GM18873 (cell line): ENCODE data around the gene CCL23.

Experiments
- ATAC-seq: cut with Tn5 transposase; IDR thresholded peaks from one replicate; pipeline ENCODE4 v1.9.1; 2021; ENCODE audit warnings: mild to moderate bottlenecking, moderate library complexity, moderate number of reproducible peaks; ENCODE audit not compliant: unreplicated experiment, low FRiP score

CCL23 gene

DNA sequence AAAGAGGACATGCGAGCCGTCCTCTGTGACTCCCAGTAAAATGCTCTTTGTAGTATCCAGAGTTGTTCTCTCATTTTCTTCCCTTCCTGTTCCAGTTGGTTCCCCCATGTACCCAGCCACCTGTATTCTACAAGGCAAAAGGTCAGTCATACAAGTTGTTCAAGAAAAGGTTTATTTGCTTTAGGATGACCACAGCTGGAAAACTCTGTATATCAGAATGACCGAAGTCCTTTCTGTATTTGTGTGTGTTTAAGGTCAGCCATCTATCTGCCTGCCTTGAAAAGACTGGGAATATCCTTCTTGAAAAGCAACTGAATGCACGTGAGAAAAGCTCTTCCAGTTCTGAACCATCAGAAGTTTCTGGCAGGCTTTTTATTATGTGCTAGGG lies 44.8 kb downstream of the CCL23 start:
- ATAC-seq = no peak

DNA sequence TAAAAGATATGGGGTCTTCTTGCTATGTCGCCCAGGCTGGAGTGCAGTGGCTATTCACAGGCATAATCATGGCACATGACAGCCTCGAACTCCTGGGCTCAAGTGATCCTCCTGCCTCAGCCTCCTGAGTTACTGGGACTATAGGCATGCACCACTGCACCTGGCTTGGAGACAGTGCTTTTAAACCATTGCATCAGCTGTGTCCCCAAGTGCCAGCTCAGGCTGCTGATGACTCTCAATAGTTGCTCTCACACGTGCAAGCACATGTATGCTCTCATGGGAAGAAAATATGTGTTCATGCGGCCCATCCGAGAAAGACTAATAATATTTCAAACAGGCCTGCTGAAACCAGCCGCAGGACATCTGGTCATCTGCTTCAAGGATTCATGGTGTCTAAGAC lies 45.2 kb downstream of the CCL23 start:
- no peak for ATAC-seq

GRCh38 chr17:35972066-35972465 lies 45.7 kb downstream of the CCL23 start:
- ATAC-seq = no peak

DNA sequence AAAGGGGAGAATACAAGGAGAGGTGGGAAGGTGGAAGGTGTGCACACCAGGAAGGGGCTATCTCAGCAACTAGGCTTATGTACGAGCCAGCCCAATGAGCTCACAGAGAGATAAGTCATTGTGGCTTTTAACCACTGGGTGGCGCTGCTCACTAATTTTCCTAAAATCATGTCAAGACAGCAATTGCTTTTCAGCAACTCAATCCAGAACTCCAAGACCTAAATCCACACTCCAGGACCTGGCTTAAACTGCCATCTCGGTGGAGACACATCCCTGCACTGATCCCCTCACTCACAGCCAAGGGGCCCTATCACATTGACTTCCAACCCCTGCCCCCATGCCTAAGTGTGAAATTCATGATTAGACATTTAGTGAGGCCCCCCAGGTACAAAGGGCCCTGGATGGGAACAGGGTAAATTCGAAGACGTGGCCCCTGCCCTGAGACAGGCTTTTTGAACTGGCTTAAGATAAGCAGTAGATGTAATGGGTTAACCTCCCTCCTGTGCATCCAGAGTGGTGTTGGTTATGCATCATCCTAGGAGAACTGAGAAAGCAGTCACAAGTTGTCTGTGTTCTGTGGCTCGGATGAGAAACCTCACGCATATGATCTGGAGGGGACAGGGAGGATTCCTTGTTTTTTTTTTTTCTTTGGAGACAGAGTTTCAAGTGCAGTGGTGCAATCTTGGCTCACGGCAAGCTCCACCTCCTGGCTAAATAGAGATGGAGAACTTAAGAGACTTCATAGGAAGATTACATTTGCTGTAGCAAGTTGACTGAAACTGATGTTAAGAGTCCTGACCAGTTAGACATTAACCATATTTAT lies 48.0 kb downstream of the CCL23 start:
- ATAC-seq = no peak

- no peak for ATAC-seq
Observed at GRCh38 chr17:35968520-35969054, 49.2 kb downstream of the CCL23 start.

DNA sequence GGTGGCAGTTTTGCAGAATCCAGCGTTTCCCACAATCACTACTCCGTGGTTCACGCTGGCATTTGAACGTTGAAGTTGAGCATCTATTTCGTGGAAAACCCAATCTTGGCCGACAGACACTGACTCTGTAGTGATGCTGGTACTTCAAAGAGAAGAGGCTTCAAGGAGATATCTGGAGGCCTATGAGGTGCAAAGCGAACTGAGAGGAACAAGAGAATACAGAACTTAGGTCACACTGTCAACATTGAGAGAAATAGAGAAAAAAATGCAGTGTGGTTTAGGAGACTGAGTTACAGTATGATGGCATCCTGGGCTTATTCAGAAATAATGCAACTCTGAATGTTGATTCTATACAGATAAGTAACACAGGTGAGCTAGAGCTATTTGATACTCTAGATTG lies 52.5 kb downstream of the CCL23 start:
- no peak for ATAC-seq

- no peak for ATAC-seq
Observed at GRCh38 chr17:35963663-35964062, 54.1 kb downstream of the CCL23 start.
